SIG-M5 treated with dmso at 0.1 percent for 504 hours (cell line): Measurements from ENCODE around the gene PACC1.

ENCODE experiments used
- DNase-seq: peaks from one replicate; lab custom pipeline; 2025; ENCODE audit not compliant: unreplicated experiment; lab: John Stamatoyannopoulos, UW

Gene PACC1

DNA sequence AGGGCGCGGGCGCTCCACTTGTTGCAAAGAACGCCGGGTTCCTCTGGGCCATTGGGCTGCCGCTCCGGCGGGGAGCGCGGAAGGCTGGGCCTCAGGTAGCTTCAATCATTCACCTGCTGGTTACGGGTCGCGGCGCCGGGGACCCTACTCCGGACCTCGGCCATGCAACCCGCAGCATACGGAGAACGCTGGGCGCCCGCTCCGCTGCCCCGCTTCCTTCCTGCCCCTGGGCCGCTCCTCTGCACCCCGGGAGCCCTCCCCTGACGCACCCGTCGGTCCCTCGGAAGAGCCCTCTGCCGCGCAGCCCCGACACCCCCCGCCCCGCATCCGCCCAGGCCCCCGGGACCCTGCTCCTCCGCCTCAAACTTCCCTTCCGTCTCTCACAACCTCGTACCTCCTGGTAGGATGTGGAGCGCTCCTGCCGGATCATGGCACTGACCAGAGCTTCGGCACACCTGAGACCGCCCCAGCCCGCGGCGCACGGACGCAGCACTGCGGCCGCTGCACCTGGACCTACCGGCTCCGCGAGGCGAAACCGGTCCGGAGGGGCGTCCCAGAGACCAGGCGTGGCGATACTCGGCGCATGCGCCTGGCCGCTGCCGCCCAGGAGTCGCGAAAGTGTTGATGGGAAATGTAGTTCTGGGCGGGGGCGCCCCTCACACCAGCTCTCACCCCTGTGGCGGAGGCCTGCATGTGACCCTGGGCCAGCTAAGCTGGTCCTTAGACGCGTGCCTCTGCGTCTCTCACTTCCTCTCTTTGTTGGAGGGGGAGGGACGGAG is at the start of gene PACC1:
TSS of gene PACC1 (minus strand) at position 559 of the 779 bp plus-strand sequence. CDS start at position 430, 129 bp downstream.
- peak; percentile 100 for DNase-seq

GRCh38 chr1:212463565-212464285 is 49.0 kb upstream of the PACC1 start:
- DNase-seq: no peak

- no peak for DNase-seq
Measured at GRCh38 chr1:212461916-212462660, 47.4 kb upstream of the PACC1 start.

- no peak for DNase-seq
Measured at GRCh38 chr1:212460376-212460775, 45.7 kb upstream of the PACC1 start.

DNA sequence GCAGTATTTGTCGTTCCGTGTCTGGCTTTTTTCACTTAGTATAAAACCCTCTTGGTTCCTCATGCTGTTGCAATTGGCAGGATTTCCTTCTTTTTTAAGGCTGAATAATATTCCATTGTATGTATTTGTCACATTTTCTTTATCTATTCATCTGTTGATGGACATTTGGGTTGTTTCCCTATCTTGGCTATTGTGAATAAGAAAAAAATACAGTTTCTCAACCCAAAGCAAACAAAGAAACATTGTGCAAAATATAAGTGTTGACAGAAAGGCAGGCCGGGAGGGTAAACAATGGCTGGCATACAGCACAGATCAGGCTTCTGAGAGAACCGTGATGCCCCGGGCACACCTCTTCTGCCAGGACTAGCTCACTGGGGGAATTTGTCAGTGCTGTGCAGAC is 45.0 kb upstream of the PACC1 start:
- no peak for DNase-seq

GRCh38 chr1:212458817-212459216 is 44.1 kb upstream of the PACC1 start:
- DNase-seq: no peak

- peak; percentile 65 for DNase-seq
Measured at GRCh38 chr1:212457740-212458338, 43.2 kb upstream of the PACC1 start.

- DNase-seq: peak; percentile 73
Measured at GRCh38 chr1:212455803-212456528, 41.3 kb upstream of the PACC1 start.

GRCh38 chr1:212455401-212455800 is 40.7 kb upstream of the PACC1 start:
- no peak for DNase-seq

- no peak for DNase-seq
Measured at GRCh38 chr1:212454741-212455140, 40.1 kb upstream of the PACC1 start.

GRCh38 chr1:212453156-212453857 is 38.6 kb upstream of the PACC1 start:
- DNase-seq: no peak

GRCh38 chr1:212452323-212453155 is 37.9 kb upstream of the PACC1 start:
- DNase-seq: no peak

- DNase-seq: no peak
Measured at GRCh38 chr1:212451416-212452322, 37.0 kb upstream of the PACC1 start.

GRCh38 chr1:212450331-212450881 is 35.7 kb upstream of the PACC1 start:
- no peak for DNase-seq

DNA sequence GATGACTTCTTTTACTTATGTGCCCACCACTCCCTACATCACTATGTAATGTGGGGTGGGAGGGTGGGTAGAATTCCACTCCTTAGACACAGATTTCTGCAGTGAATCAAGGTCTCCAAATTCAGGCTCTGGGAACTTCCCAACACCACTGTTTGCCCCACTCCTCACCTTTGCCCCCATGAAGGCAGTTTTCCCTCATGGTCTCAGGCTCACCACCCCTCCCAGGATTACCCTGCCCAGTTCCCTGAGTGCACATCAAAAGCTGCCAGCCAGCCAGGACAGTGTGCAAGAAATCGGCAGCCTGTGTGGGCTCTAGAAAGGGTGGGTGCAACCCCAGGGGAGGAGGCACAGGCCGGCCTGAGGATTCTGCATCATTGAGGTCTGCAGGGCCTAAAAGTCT is 32.8 kb upstream of the PACC1 start:
- DNase-seq: no peak

DNA sequence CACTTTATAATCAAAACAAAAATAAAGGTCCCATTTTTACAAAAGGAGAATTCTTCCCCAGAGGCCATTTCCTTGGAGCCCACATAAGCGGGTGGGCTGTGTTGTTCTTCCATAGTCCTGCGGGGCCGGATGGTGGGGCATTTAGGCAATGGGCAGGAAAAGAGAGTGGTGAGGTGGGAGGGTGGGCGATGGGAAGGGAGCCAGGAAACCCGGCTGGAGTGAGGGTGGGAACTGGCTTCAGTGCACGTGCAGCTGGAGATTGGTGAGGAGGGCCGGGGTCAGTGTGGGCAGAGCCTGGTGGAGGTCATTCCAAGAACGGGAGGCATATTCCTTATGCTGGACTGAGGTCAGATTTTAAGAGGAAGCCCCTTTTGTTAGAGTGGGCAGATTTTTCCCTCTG is 31.6 kb upstream of the PACC1 start:
- DNase-seq: no peak

- no peak for DNase-seq
Measured at GRCh38 chr1:212442408-212442807, 27.7 kb upstream of the PACC1 start.

DNA sequence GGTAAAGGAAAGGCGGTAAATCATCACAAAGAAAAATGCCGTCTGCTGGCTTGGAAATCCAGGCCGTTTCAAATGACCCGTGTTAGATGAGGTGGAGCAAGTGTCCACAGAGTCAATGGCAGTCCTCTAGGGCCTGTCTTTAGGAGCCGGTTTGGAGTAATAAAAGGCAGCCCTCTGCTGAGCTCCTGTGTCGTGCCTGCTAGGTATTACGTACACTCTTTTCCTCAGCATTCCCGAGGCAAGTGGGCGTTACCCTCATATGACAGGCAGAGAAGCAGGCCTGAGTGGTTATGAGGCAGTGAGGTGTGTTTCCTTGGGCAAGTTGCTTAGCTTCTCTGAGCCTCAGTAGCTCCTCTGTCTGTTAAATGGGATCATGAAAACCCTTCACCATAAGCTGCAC is 25.7 kb upstream of the PACC1 start:
- DNase-seq: no peak
